GM12878 (cell line): Measurements from ENCODE around the gene GSTP1. TPM values are rescaled to one million over a fixed set of nuclear protein-coding genes. Genes with fewer than 3 reads are reported as not detected.

ENCODE experiments used
- EED ChIP-seq: sonication (generic); IDR thresholded peaks from 2 replicates; pipeline ENCODE4 v1.6.1; 2016; ENCODE audit warnings: antibody characterized with exemption, low read depth
- EGR1 ChIP-seq, 2 experiments: IDR thresholded peaks; 1 replicate in 1 of 2; 2 replicates in 1 of 2; pipeline ENCODE4 v1.6.1; 2011 to 2012; ENCODE audit warnings: low read depth in 2 of 2, low read length in 2 of 2, borderline replicate concordance in 1 of 2, mild to moderate bottlenecking in 1 of 2, moderate library complexity in 1 of 2
- LARP7 ChIP-seq: fragments of 450-650 bp; IDR thresholded peaks from 2 replicates; pipeline ENCODE4 v1.6.1; 2017; ENCODE audit warnings: mild to moderate bottlenecking
- NFYB ChIP-seq: IDR thresholded peaks from 2 replicates; pipeline ENCODE4 v1.6.1; 2011; ENCODE audit warnings: low read depth, mild to moderate bottlenecking, low read length, improper control_type of control experiment, moderate library complexity; ENCODE audit not compliant: insufficient read depth
- ZNF622 ChIP-seq: fragments of 450-650 bp; IDR thresholded peaks from 2 replicates; pipeline ENCODE4 v1.6.1; 2017; ENCODE audit warnings: mild to moderate bottlenecking, inconsistent platforms
- ZSCAN29 ChIP-seq: fragments of 450-650 bp; IDR thresholded peaks from 2 replicates; pipeline ENCODE4 v1.6.1; 2017; ENCODE audit warnings: mild to moderate bottlenecking, moderate library complexity
- polyA plus RNA-seq, 11 experiments: library from polyadenylated mRNA; depleted of rRNA in 4 of 11; unstranded in 6 of 11; stranded (reverse) in 5 of 11; fragments of >200 nt; fragmentation: Nextera tagmentation in 4 of 11; fragmentation: Illumina TruSeq in 1 of 11; extraction: Ambion mirVana in 4 of 11; extraction: Trizol in 1 of 11; gene quantifications; 1 replicate in 1 of 11; 2 replicates in 10 of 11; pipeline versions ENCODE4 v1.2.1 to v1.2.3, GENCODE V29; 2011 to 2016; ENCODE audit warnings: inconsistent platforms in 2 of 11, missing spikeins in 2 of 11, low read depth in 1 of 11
- total RNA-seq, 4 experiments: library from RNA; depleted of rRNA in 3 of 4; stranded (reverse); fragments of >200 nt in 3 of 4; fragmentation: Illumina TruSeq in 1 of 4; extraction: Trizol in 1 of 4; gene quantifications; 2 replicates each; pipeline versions ENCODE4 v1.2.1 to v1.2.3, GENCODE V29; 2013 to 2021
- TF ChIP-seq, protein P1 (sequence below), 3 experiments: IDR thresholded peaks in 2 of 3; conservative IDR thresholded peaks in 1 of 3; 2 replicates each; pipeline ENCODE4 v1.5.1; 2011; ENCODE audit warnings: low read depth in 3 of 3, low read length in 3 of 3, mild to moderate bottlenecking in 3 of 3, control low read depth in 2 of 3, moderate library complexity in 2 of 3, inconsistent platforms in 1 of 3, mixed read lengths in 1 of 3; ENCODE audit not compliant: control insufficient read depth in 2 of 3, insufficient read depth in 1 of 3; ENCODE audit errors: extremely low read depth in 1 of 3
- TF ChIP-seq, protein P2 (sequence below): fragments of 450-650 bp; IDR thresholded peaks from 2 replicates; pipeline ENCODE4 v1.6.1; 2017; ENCODE audit warnings: mild to moderate bottlenecking, moderate library complexity

The GSTP1 gene
- total and polyA plus RNA-seq, 10 of the 15 experiments (the other 5 are each of a cell fraction or from before 2014, with no cell fraction given) = 469 to 1,788 (median 955) TPM

- TF ChIP-seq, protein P1, sequence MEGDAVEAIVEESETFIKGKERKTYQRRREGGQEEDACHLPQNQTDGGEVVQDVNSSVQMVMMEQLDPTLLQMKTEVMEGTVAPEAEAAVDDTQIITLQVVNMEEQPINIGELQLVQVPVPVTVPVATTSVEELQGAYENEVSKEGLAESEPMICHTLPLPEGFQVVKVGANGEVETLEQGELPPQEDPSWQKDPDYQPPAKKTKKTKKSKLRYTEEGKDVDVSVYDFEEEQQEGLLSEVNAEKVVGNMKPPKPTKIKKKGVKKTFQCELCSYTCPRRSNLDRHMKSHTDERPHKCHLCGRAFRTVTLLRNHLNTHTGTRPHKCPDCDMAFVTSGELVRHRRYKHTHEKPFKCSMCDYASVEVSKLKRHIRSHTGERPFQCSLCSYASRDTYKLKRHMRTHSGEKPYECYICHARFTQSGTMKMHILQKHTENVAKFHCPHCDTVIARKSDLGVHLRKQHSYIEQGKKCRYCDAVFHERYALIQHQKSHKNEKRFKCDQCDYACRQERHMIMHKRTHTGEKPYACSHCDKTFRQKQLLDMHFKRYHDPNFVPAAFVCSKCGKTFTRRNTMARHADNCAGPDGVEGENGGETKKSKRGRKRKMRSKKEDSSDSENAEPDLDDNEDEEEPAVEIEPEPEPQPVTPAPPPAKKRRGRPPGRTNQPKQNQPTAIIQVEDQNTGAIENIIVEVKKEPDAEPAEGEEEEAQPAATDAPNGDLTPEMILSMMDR (IDR thresholded peaks at IDR 0.05 in 2 of 3, conservative IDR thresholded peaks at IDR 0.05 in 1 of 3; ENCODE audit: control insufficient read depth in 2 of 3, extremely low read depth in 1 of 3, insufficient read depth in 1 of 3, low read depth in 3 of 3, low read length in 3 of 3) = peak; percentile 56 to 85 (median 62)
- peak; percentile 76 for TF ChIP-seq EED
- TF ChIP-seq, protein P2, sequence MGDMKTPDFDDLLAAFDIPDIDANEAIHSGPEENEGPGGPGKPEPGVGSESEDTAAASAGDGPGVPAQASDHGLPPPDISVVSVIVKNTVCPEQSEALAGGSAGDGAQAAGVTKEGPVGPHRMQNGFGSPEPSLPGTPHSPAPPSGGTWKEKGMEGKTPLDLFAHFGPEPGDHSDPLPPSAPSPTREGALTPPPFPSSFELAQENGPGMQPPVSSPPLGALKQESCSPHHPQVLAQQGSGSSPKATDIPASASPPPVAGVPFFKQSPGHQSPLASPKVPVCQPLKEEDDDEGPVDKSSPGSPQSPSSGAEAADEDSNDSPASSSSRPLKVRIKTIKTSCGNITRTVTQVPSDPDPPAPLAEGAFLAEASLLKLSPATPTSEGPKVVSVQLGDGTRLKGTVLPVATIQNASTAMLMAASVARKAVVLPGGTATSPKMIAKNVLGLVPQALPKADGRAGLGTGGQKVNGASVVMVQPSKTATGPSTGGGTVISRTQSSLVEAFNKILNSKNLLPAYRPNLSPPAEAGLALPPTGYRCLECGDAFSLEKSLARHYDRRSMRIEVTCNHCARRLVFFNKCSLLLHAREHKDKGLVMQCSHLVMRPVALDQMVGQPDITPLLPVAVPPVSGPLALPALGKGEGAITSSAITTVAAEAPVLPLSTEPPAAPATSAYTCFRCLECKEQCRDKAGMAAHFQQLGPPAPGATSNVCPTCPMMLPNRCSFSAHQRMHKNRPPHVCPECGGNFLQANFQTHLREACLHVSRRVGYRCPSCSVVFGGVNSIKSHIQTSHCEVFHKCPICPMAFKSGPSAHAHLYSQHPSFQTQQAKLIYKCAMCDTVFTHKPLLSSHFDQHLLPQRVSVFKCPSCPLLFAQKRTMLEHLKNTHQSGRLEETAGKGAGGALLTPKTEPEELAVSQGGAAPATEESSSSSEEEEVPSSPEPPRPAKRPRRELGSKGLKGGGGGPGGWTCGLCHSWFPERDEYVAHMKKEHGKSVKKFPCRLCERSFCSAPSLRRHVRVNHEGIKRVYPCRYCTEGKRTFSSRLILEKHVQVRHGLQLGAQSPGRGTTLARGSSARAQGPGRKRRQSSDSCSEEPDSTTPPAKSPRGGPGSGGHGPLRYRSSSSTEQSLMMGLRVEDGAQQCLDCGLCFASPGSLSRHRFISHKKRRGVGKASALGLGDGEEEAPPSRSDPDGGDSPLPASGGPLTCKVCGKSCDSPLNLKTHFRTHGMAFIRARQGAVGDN = no peak
- TF ChIP-seq ZSCAN29 = no peak
- no peak for TF ChIP-seq ZNF622
- TF ChIP-seq LARP7 = no peak
- TF ChIP-seq NFYB = no peak
- no peak for TF ChIP-seq EGR1 (IDR thresholded peaks at IDR 0.05; ENCODE audit: borderline replicate concordance in 1 of 2, low read depth in 2 of 2, low read length in 2 of 2)
- TF ChIP-seq, all 136 proteins: peak for 15
Observed at GRCh38 chr11:67572747-67573419, 10.7 kb upstream of the GSTP1 start (continued).
